HCT116 (cell line): ENCODE data around the gene CACNA1C. TPM values are rescaled to one million over a fixed set of nuclear protein-coding genes. Genes with fewer than 3 reads are reported as not detected.

ENCODE experiments used
- ATAC-seq: fragments of 200-7000 bp; cut with Tn5 transposase; 2 replicates; pipeline ENCODE4 v1.9.1; 2020; ENCODE audit warnings: mild to moderate bottlenecking, moderate library complexity
- BruUV-seq: library from RNA; stranded (reverse); fragments of 400-500 nt; replicated peaks from 2 replicates; lab custom pipeline; 2021; lab: Mats Ljungman, UMichigan
- CTCF ChIA-PET: fragments of 300-600 bp; sonication (Branson Sonifier 250); formaldehyde crosslinking; loops from one replicate; lab custom pipeline; 2021; ENCODE audit warnings: antibody characterized with exemption; lab: Charles Lee
- POLR2A ChIA-PET: fragments of 300-600, 350-600 bp; sonication (Branson Sonifier 250); formaldehyde crosslinking; loops from one replicate; lab custom pipeline; 2021; ENCODE audit warnings: antibody characterized with exemption; lab: Charles Lee
- RAD21 ChIA-PET, 2 experiments: fragments of 300-600 bp; sonication (Branson Sonifier 250); formaldehyde crosslinking; loops; one replicate each; lab custom pipeline; 2023; ENCODE audit warnings: low total read pairs in 2 of 2; ENCODE audit not compliant: uncharacterized antibody in 2 of 2, unreplicated experiment in 2 of 2, low non-redundant PET in 1 of 2; lab: Charles Lee
- DNase-seq: peaks from one replicate; pipeline ENCODE4 v3.0.0-alpha.2; 2010; ENCODE audit warnings: low read depth, low spot score
- H2AFZ ChIP-seq: fragments of 200-600 bp; shearing (Covaris generic), sonication (generic); 2 replicates; pipeline ENCODE4 v1.6.1; 2017; ENCODE audit warnings: low read depth, mixed run types, mixed read lengths, antibody characterized with exemption, low read length; ENCODE audit not compliant: poor library complexity, severe bottlenecking
- H3K27ac ChIP-seq: 2 replicates; pipeline ENCODE4 v1.5.1; 2012; ENCODE audit warnings: low read depth, low read length
- H3K27me3 ChIP-seq: fragments of 200-600 bp; sonication (generic); 2 replicates; pipeline ENCODE4 v1.6.1; 2016; ENCODE audit warnings: mixed run types, low read length, mixed read lengths; ENCODE audit not compliant: insufficient read depth
- H3K36me3 ChIP-seq, 2 experiments: fragments of 200-500 bp in 1 of 2; fragments of 200-600 bp in 1 of 2; sonication (Bioruptor generic) in 1 of 2; sonication (generic) in 1 of 2; 2 replicates each; pipeline versions ENCODE4 v1.5.1 to v1.6.1; 2014 to 2016; ENCODE audit warnings: low read length in 2 of 2, inconsistent platforms in 1 of 2, mixed read lengths in 1 of 2, mixed run types in 1 of 2; ENCODE audit not compliant: insufficient read depth in 2 of 2, control insufficient read depth in 1 of 2
- H3K4me1 ChIP-seq, 2 experiments: fragments of 200-600 bp in 1 of 2; sonication (generic) in 1 of 2; 2 replicates each; pipeline versions ENCODE4 v1.5.1 to v1.6.1; 2012 to 2017; ENCODE audit warnings: low read length in 2 of 2, inconsistent platforms in 1 of 2, mild to moderate bottlenecking in 1 of 2, mixed read lengths in 1 of 2, mixed run types in 1 of 2, moderate library complexity in 1 of 2; ENCODE audit not compliant: insufficient read depth in 2 of 2, control insufficient read depth in 1 of 2
- H3K4me2 ChIP-seq: fragments of 200-600 bp; sonication (generic); 2 replicates; pipeline ENCODE4 v1.6.1; 2017; ENCODE audit warnings: mixed run types, low read length, mixed read lengths
- H3K4me3 ChIP-seq, 2 experiments: fragments of 200-600 bp in 1 of 2; sonication (generic) in 1 of 2; replicated peaks in 1 of 2; 2 replicates each; pipeline ENCODE4 v1.5.1; 2011 to 2016; ENCODE audit warnings: low read length in 2 of 2, control low read depth in 1 of 2, low read depth in 1 of 2, mild to moderate bottlenecking in 1 of 2, mixed read lengths in 1 of 2, mixed run types in 1 of 2
- H3K79me2 ChIP-seq: fragments of 200-600 bp; sonication (generic); 2 replicates; pipeline ENCODE4 v1.6.1; 2017; ENCODE audit warnings: mild to moderate bottlenecking, mixed run types, low read length, moderate library complexity, mixed read lengths; ENCODE audit not compliant: insufficient read depth
- H3K9ac ChIP-seq: fragments of 200-600 bp; sonication (generic); 2 replicates; pipeline ENCODE4 v1.6.1; 2016; ENCODE audit warnings: low read length, mixed read lengths
- H3K9me2 ChIP-seq: fragments of 200-600 bp; sonication (generic), shearing (Covaris generic); 2 replicates; pipeline ENCODE4 v1.6.1; 2017; ENCODE audit warnings: mixed run types, mild to moderate bottlenecking, moderate library complexity; ENCODE audit not compliant: insufficient read depth
- H3K9me3 ChIP-seq, 2 experiments: fragments of 200-500 bp in 1 of 2; fragments of 200-600 bp in 1 of 2; sonication (Bioruptor generic) in 1 of 2; sonication (generic) in 1 of 2; 2 replicates each; pipeline ENCODE4 v1.6.1; 2014 to 2017; ENCODE audit warnings: low read length in 2 of 2, mixed read lengths in 2 of 2, inconsistent platforms in 1 of 2, low read depth in 1 of 2, mild to moderate bottlenecking in 1 of 2, mixed run types in 1 of 2, moderate library complexity in 1 of 2; ENCODE audit not compliant: control insufficient read depth in 1 of 2, insufficient read depth in 1 of 2
- H4K20me1 ChIP-seq: fragments of 200-600 bp; sonication (generic), shearing (Covaris generic); 2 replicates; pipeline ENCODE4 v1.6.1; 2017; ENCODE audit warnings: mixed run types, mild to moderate bottlenecking, moderate library complexity; ENCODE audit not compliant: insufficient read depth
- CEBPB ChIP-seq: IDR thresholded peaks from 2 replicates; pipeline ENCODE4 v1.6.1; 2012; ENCODE audit warnings: low read depth
- CTCF ChIP-seq, 3 experiments: fragments of 200-600 bp in 1 of 3; sonication (generic) in 1 of 3; IDR thresholded peaks in 2 of 3; conservative IDR thresholded peaks in 1 of 3; 2 replicates each; pipeline ENCODE4 v1.5.1; 2012 to 2017; ENCODE audit warnings: low read depth in 2 of 3, low read length in 2 of 3, antibody characterized with exemption in 1 of 3, borderline replicate concordance in 1 of 3, control low read depth in 1 of 3, mild to moderate bottlenecking in 1 of 3, mixed read lengths in 1 of 3, mixed run types in 1 of 3, moderate library complexity in 1 of 3; ENCODE audit not compliant: insufficient read depth in 1 of 3
- EGR1 ChIP-seq: IDR thresholded peaks from 2 replicates; pipeline ENCODE4 v1.6.1; 2012; ENCODE audit warnings: low read depth
- ELF1 ChIP-seq: IDR thresholded peaks from 2 replicates; pipeline ENCODE4 v1.6.1; 2012; ENCODE audit warnings: low read depth, borderline replicate concordance
- EZH2 ChIP-seq: fragments of 200-600 bp; sonication (generic); IDR thresholded peaks from 2 replicates; pipeline ENCODE4 v1.6.1; 2017; ENCODE audit warnings: antibody characterized with exemption, mixed run types
- JUND ChIP-seq: IDR thresholded peaks from 2 replicates; pipeline ENCODE4 v1.6.1; 2012
- POLR2AphosphoS5 ChIP-seq: IDR thresholded peaks from 2 replicates; pipeline ENCODE4 v1.6.1; 2011; ENCODE audit warnings: mild to moderate bottlenecking, low read depth, low read length, moderate library complexity
- RAD21 ChIP-seq: IDR thresholded peaks from 2 replicates; pipeline ENCODE4 v1.6.1; 2012; ENCODE audit warnings: low read depth, mild to moderate bottlenecking
- SP1 ChIP-seq: IDR thresholded peaks from 2 replicates; pipeline ENCODE4 v1.6.1; 2012; ENCODE audit warnings: low read depth
- SRF ChIP-seq: IDR thresholded peaks from 2 replicates; pipeline ENCODE4 v1.6.1; 2012; ENCODE audit warnings: low read depth
- TCF7L2 ChIP-seq: IDR thresholded peaks from 2 replicates; pipeline ENCODE4 v1.7.0; 2011; ENCODE audit warnings: borderline replicate concordance, inconsistent platforms; ENCODE audit not compliant: insufficient read depth, insufficient read length; ENCODE audit errors: extremely low read depth
- ZBTB33 ChIP-seq: IDR thresholded peaks from 2 replicates; pipeline ENCODE4 v1.6.1; 2011; ENCODE audit warnings: mild to moderate bottlenecking, low read length, moderate library complexity; ENCODE audit not compliant: insufficient replicate concordance; ENCODE audit errors: extremely low read depth
- ZFX ChIP-seq: fragments of 450-650 bp; IDR thresholded peaks from 2 replicates; pipeline ENCODE4 v1.6.1; 2017
- intact Hi-C: fragments of 100-400 bp; cut with micrococcal nuclease; formaldehyde crosslinking; loops from 2 replicates; pipeline ENCODE4 v1.10.0; 2022
- total RNA-seq: library from RNA; stranded (reverse); gene quantifications from one replicate; pipeline ENCODE4 v1.2.1, GENCODE V29; 2021; ENCODE audit not compliant: unreplicated experiment

CACNA1C gene
- total RNA-seq, 1 experiment from 2014 or later, result 0.05 TPM

- Histone ChIP-seq H3K36me3 (no peaks in the 10 kb centered on the region), H3K27me3 (peaks cover 44% of the 10 kb centered on the region), H3K4me3 (no peak overlapping the region), H3K9me2 (no peaks in the 10 kb centered on the region), H3K9me3 (no peaks in the 10 kb centered on the region), H4K20me1 (no peaks in the 10 kb centered on the region), H3K79me2 (no peaks in the 10 kb centered on the region), H3K9ac (no peak overlapping the region), H3K27ac (no peak overlapping the region), H2AFZ (no peak overlapping the region), H3K4me2 (no peak overlapping the region), H3K4me1 (no peaks in the 10 kb centered on the region)
- DNase-seq (no peak), ATAC-seq (no peak)
- CTCF ChIA-PET, result no interaction called here
- RAD21 ChIA-PET, result no interaction called here
- POLR2A ChIA-PET, result no interaction called here
- intact Hi-C loops, result no loop called here
- BruUV-seq, result no TSS peak
- TF ChIP-seq RAD21 (no peak), ZBTB33 (no peak), EGR1 (no peak), SRF (no peak), POLR2AphosphoS5 (no peak)
Observed at GRCh38 chr12:2150833-2151232, 98.0 kb downstream of the CACNA1C start.

- Histone ChIP-seq H3K9me3 (no peaks in the 10 kb centered on the region), H2AFZ (no peak overlapping the region), H3K4me2 (no peak overlapping the region), H3K9ac (no peak overlapping the region), H3K9me2 (no peaks in the 10 kb centered on the region), H3K79me2 (no peaks in the 10 kb centered on the region), H3K27me3 (peaks cover 38% of the 10 kb centered on the region), H3K27ac (no peak overlapping the region), H4K20me1 (no peaks in the 10 kb centered on the region), H3K4me1 (no peaks in the 10 kb centered on the region), H3K4me3 (no peak overlapping the region), H3K36me3 (no peaks in the 10 kb centered on the region)
- no peak for ATAC-seq
- ChIA-PET RAD21 (no interaction called here), POLR2A (no interaction called here), CTCF (no interaction called here)
- no TSS peak for BruUV-seq
- TF ChIP-seq TCF7L2 (no peak), POLR2AphosphoS5 (no peak), ELF1 (no peak), SP1 (no peak), CEBPB (no peak), EGR1 (no peak), JUND (no peak), CTCF (IDR thresholded peaks at IDR 0.05 in 2 of 3, conservative IDR thresholded peaks at IDR 0.05 in 1 of 3; ENCODE audit: borderline replicate concordance in 1 of 3, insufficient read depth in 1 of 3, low read depth in 2 of 3, low read length in 2 of 3) (no peak), EZH2 (no peak), ZFX (no peak)
- intact Hi-C loops, result no loop called here
- no peak for DNase-seq
Observed at GRCh38 chr12:2151391-2151790, 98.6 kb downstream of the CACNA1C start.
